AG09319 (cell line): ENCODE measurements around the gene ANKRD31.

Source experiments
- DNase-seq: peaks from one replicate; pipeline ENCODE4 v3.0.0-alpha.2; 2010; ENCODE audit warnings: low read depth; ENCODE audit errors: extremely low read depth
- TF ChIP-seq, protein P1 (sequence below): IDR thresholded peaks from 2 replicates; pipeline ENCODE4 v1.5.1; 2011; ENCODE audit warnings: low read depth, mild to moderate bottlenecking, inconsistent platforms, low read length, moderate library complexity

The ANKRD31 gene

DNA sequence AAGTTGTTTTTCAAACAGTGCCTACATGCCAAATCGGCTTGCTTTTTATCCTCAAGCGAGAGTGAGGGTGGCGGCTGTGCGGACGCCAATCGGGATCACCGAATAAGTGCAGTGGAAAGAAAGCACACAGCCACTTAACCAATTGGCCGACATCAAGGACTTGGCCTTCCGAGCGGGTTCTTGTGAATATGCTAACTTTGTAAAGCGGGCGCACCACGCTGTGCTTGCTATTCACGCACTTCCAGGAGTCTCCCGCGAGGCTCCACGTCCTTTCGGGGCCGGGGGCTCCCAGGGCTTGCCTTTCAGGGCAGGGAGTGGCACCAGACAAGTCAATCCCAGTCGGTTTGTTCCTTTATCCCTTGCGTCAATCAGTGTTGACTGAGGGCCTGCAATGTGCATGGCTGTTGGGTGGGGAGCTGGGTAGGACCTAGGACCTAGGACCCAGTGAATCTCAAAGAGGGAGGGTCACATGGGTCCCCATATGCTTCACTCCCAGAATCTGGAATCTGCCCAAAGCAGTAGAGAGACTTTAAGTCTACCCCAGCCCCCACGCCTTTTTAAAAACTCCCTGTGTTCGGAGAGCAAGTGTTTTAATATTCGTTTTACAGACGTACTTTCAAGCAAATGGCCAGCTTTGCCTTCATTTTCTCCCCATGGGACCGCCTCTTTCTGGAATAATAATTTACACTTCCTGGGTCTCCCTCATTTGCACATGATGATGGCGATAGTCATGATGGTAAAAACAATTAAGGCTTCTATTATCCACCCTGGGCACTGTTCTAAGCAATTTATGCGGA is 182.3 kb downstream of the ANKRD31 start:
- no peak for DNase-seq
- TF ChIP-seq, protein P1, sequence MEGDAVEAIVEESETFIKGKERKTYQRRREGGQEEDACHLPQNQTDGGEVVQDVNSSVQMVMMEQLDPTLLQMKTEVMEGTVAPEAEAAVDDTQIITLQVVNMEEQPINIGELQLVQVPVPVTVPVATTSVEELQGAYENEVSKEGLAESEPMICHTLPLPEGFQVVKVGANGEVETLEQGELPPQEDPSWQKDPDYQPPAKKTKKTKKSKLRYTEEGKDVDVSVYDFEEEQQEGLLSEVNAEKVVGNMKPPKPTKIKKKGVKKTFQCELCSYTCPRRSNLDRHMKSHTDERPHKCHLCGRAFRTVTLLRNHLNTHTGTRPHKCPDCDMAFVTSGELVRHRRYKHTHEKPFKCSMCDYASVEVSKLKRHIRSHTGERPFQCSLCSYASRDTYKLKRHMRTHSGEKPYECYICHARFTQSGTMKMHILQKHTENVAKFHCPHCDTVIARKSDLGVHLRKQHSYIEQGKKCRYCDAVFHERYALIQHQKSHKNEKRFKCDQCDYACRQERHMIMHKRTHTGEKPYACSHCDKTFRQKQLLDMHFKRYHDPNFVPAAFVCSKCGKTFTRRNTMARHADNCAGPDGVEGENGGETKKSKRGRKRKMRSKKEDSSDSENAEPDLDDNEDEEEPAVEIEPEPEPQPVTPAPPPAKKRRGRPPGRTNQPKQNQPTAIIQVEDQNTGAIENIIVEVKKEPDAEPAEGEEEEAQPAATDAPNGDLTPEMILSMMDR, result no peak

DNA sequence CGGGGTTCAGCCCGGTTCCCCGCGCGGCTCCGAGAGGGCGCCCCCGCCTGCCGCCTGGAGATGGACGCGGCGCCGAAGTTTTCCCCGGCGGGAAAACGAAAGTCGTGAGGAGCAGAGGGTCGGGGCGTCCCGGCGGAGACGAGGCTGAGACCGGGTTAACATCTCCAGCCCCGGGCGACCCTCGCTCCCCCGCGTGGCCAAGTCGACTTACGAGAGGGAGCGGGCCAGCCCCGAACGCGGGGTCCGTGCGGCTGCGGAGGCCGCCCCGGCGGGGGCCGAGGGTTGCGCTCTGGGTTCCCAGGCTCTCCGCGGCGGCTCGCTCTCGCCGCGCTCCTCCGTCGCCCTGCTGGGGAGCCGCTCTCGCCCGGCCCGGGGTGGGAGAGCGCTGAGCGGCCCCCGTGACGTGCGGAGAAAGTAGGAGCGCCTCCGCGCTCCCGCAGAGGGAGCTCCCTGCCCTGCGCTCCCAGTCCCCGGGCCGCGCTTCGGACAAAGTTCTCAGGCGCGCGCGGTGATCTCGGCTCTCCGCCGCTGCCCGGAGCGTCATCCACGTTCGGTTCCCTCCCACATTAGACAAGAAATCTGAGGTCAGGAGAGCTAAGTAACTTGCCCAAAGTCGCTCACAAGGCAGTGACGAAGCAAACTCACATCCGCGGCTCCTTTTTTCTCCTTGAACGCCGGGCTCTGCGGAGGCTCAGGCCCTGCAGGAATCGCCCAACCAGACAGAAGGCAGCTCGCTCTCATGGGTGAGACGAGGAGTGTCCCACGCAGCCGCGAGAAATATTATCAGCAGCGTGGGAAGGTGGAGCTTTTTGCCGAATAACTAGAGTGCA is 183.2 kb downstream of the ANKRD31 start:
- no peak for DNase-seq
- TF ChIP-seq, protein P1, result peak; percentile 14; the same call in 1 of the 2 replicates

DNA sequence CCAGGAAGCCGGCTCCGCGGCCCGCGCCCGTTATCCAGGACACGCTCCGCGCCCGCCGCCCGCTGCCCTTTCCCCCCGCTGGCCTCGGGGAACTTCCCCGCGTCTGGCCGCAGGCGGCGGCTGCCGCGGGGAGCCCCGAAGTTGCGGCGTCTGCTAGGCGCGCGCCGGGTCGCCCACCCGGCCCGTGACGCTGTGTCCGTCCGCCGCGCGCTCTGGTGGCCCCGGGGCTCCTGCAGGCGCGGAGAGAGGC is 183.7 kb downstream of the ANKRD31 start:
- TF ChIP-seq, protein P1, result no peak
- no peak for DNase-seq

DNA sequence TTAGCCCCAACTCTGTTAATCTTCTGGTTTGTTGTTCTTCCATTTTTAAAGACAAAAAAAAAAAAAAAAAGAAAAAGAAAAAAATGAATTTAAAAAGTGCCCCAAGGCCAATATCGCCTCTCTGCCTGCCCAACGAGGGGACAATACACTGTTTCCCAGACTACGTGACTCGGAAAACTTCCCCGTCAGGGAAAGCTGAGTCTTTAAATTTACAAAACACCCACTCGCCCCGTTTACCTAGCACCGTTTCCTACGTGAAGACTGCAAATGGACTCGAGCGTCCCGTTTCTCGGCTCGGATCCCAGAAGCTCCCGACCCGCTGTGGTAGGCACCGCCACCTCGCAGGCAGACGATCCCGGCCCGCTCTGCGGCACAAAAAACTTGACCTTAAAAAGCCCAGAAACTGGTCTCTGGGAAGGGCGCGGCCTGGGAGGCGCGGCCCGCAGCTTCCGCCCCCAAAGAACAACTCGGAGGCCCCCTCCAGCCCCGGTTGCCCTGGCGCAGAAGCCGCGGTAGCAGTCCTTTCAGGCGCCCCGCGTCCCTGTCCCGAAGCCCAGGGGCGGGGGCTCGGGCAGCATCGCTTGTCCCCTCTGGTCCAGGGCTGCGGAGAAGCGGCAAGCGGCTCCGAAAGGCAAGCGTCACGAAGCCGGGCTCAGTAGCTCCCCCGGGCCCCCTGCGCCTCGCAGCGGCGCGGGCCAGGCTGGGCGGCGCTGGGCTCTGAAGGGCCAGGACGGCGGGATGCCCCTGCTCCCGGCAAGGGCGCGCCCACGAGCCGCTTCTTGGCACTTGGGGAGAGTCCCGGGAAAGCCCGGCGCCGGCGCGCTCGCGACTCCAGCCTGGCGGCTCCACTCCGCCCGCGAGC is 184.3 kb downstream of the ANKRD31 start, which contains the start of gene GCNT4:
TSS of gene GCNT4 (minus strand) at position 367 of the 862 bp plus-strand sequence. CDS start 22,521 bp downstream, outside the sequence.
- DNase-seq, result no peak

DNA sequence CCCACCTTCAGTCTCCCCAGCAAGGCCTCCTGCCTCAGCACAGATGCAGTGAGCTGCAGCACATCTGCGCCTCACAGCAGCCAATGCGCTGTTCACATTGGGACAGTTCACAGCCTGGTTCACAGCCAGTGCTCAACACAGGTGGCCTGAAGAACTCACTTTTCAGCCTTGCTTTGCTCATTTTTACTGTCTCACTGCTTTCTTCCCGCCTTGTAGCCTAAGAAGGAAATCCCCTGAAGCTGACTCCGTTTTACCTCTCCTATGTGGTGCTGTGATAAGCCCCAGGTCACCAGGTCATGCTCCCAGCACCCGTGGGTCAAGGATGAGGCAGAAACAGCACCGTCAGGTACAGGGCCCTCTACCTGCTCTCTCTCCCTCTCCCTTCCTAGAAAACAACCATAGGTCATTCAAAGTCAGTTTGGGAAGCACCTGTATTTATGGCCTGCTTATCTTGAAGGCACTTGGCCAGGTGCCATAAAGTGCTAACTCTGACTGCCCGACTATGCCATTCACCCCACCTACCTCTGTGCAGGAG is 185.4 kb downstream of the ANKRD31 start:
- TF ChIP-seq, protein P1, result no peak
- no peak for DNase-seq

More for the DNA sequence above, 184.3 kb downstream of the ANKRD31 start, which contains the start of gene GCNT4:
- TF ChIP-seq, protein P1, result no peak

DNA sequence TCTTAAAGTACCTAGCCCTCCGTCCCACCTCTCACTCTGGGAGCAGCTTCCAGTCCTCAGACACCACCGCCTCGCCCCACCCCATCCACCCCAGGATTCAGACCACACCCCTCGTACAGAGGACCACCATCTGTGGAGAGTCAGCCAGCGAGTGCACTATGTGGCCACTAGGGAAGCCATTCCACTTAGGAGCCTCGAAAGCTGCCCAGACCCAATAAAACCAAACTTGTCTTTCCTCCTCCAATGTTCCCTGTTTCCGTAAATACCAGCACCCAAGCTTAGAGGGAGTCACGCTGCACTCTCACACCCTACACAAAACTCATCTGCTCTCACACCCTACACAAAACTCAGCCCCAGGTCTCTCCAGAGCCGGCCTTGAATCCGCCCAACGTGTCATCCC is 186.3 kb downstream of the ANKRD31 start:
- DNase-seq, result no peak
- TF ChIP-seq, protein P1, result peak; percentile 11
